ENCODE data around the gene LGMN.

DNA sequence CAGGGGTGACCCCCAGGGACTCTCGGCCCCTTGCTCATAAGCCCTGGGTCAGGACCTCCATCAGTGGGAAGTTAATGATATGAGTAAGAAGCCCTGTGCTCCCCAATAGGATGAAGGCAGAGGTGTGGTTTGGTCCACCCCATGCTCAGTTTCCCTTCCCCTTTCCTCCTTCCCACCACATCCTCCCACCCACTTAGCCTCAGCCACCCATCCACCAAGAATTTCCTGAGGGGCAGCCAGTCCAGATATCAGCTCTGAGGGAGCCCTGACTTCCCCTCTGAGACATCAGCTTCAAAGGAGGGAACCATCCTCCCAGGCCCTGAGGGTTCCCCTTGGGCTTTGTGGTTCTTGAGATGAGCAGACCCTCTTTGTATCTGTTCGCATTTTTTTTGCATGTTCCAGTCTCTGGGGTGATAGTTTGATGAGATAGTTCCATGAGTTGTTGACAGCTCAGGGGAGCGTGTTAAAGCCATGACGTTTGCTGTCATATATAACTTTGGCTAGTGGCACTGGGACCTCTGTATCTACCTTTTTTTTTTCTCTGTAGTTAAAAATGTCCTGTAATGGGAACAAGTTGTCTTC lies 71.2 kb downstream of the LGMN start:
- TF ChIP-seq CTCF (conservative IDR thresholded peaks at IDR 0.05; ENCODE audit: low read length), result no peak
- TF ChIP-seq EZH2phosphoT487 (IDR thresholded peaks at IDR 0.05; ENCODE audit: borderline replicate concordance), result no peak
